MM.1S (cell line): Measurements from ENCODE around the gene ECSCR.

Experiments used
- DNase-seq: peaks from one replicate; pipeline ENCODE4 v3.0.0-alpha.2; 2015
- H2AFZ ChIP-seq: fragments of 300-600 bp; sonication (generic); 2 replicates; pipeline ENCODE4 v1.6.0; 2016; ENCODE audit warnings: antibody characterized with exemption, low read length
- H3F3A ChIP-seq: fragments of 300-600 bp; sonication (generic); 2 replicates; pipeline ENCODE4 v1.6.1; 2016; ENCODE audit warnings: mild to moderate bottlenecking, antibody characterized with exemption, low read length, moderate library complexity, mixed read lengths; ENCODE audit not compliant: insufficient read depth
- H3K27ac ChIP-seq: fragments of 300-600 bp; sonication (generic); 2 replicates; pipeline ENCODE4 v1.5.1; 2016; ENCODE audit warnings: mild to moderate bottlenecking, low read length
- H3K27me3 ChIP-seq: fragments of 300-600 bp; sonication (generic); replicated peaks from 2 replicates; pipeline ENCODE4 v1.6.0; 2016; ENCODE audit warnings: low read length; ENCODE audit not compliant: insufficient read depth
- H3K36me3 ChIP-seq: fragments of 300-600 bp; sonication (generic); replicated peaks from 2 replicates; pipeline ENCODE4 v1.6.1; 2016; ENCODE audit warnings: mild to moderate bottlenecking, low read length, mixed read lengths; ENCODE audit not compliant: insufficient read depth
- H3K4me1 ChIP-seq: fragments of 300-600 bp; sonication (generic); 2 replicates; pipeline ENCODE4 v1.6.1; 2016; ENCODE audit warnings: low read length, mixed read lengths
- H3K4me2 ChIP-seq: fragments of 300-600 bp; sonication (generic); 2 replicates; pipeline ENCODE4 v1.6.0; 2016; ENCODE audit warnings: low read depth, low read length
- H3K4me3 ChIP-seq: fragments of 300-600 bp; sonication (generic); 2 replicates; pipeline ENCODE4 v1.5.1; 2016; ENCODE audit warnings: low read length, mixed read lengths
- H3K79me2 ChIP-seq: fragments of 300-600 bp; sonication (generic); 2 replicates; pipeline ENCODE4 v1.6.1; 2016; ENCODE audit warnings: mixed run types, low read length, mixed read lengths
- H3K9ac ChIP-seq: fragments of 300-600 bp; sonication (generic); 2 replicates; pipeline ENCODE4 v1.6.1; 2016; ENCODE audit warnings: low read length, mixed read lengths
- H3K9me2 ChIP-seq: fragments of 300-600 bp; sonication (generic); replicated peaks from 2 replicates; pipeline ENCODE4 v1.6.1; 2016; ENCODE audit warnings: mild to moderate bottlenecking, low read length, mixed read lengths; ENCODE audit not compliant: insufficient read depth
- H3K9me3 ChIP-seq: fragments of 300-600 bp; sonication (generic); replicated peaks from 2 replicates; pipeline ENCODE4 v1.6.1; 2016; ENCODE audit warnings: mild to moderate bottlenecking, low read length, mixed read lengths; ENCODE audit not compliant: insufficient read depth
- H4K20me1 ChIP-seq: fragments of 300-600 bp; sonication (generic); 2 replicates; pipeline ENCODE4 v1.6.1; 2016; ENCODE audit warnings: mild to moderate bottlenecking, low read length, moderate library complexity, mixed read lengths; ENCODE audit not compliant: insufficient read depth
- CTCF ChIP-seq: fragments of 300-600 bp; sonication (generic); IDR thresholded peaks from 2 replicates; pipeline ENCODE4 v1.5.1; 2016; ENCODE audit warnings: antibody characterized with exemption, low read length, mixed read lengths
- EZH2 ChIP-seq: fragments of 300-600 bp; sonication (generic); optimal IDR thresholded peaks from 2 replicates; pipeline ENCODE3; 2017; ENCODE audit warnings: low read depth, mild to moderate bottlenecking, antibody characterized with exemption, low read length, mixed read lengths
- EZH2phosphoT487 ChIP-seq: fragments of 300-600 bp; sonication (generic); IDR thresholded peaks from 2 replicates; pipeline ENCODE4 v1.6.1; 2018; ENCODE audit warnings: antibody characterized with exemption, low read length

ECSCR gene

GRCh38 chr5:139475865-139476617 is 13.5 kb upstream of the ECSCR start:
- Histone ChIP-seq H3K27me3 (no peaks in the 10 kb centered on the region), H3K4me2 (no peak overlapping the region), H4K20me1 (no peaks in the 10 kb centered on the region), H3K9ac (no peak overlapping the region), H3K79me2 (no peaks in the 10 kb centered on the region), H3F3A (no peaks in the 10 kb centered on the region), H3K36me3 (no peaks in the 10 kb centered on the region), H3K4me1 (no peaks in the 10 kb centered on the region), H3K9me3 (no peaks in the 10 kb centered on the region), H3K9me2 (no peaks in the 10 kb centered on the region), H3K27ac (no peak overlapping the region), H2AFZ (no peak overlapping the region), H3K4me3 (no peak overlapping the region)
- no peak for DNase-seq
- TF ChIP-seq CTCF, result no peak
- no peak for TF ChIP-seq EZH2
- TF ChIP-seq EZH2phosphoT487, result no peak

- no peak overlapping the region for H3K4me3 ChIP-seq
- no peak overlapping the region for H3K9ac ChIP-seq
- H4K20me1 ChIP-seq, result no peaks in the 10 kb centered on the region
- no peak overlapping the region for H2AFZ ChIP-seq
- no peaks in the 10 kb centered on the region for H3K79me2 ChIP-seq
- TF ChIP-seq EZH2, result no peak
- TF ChIP-seq CTCF, result no peak
- TF ChIP-seq EZH2phosphoT487, result no peak
- no peak for DNase-seq
- no peaks in the 10 kb centered on the region for H3K9me3 ChIP-seq
- H3K36me3 ChIP-seq, result no peaks in the 10 kb centered on the region
- H3F3A ChIP-seq, result no peaks in the 10 kb centered on the region
- H3K4me1 ChIP-seq, result no peaks in the 10 kb centered on the region
- H3K27ac ChIP-seq, result no peak overlapping the region
- no peaks in the 10 kb centered on the region for H3K9me2 ChIP-seq
- no peaks in the 10 kb centered on the region for H3K27me3 ChIP-seq
- H3K4me2 ChIP-seq, result no peak overlapping the region
These were observed 12.6 kb upstream of the ECSCR start for GRCh38 chr5:139474890-139475791.

GRCh38 chr5:139473565-139473964 is 11.0 kb upstream of the ECSCR start:
- no peaks in the 10 kb centered on the region for H3F3A ChIP-seq
- H3K9ac ChIP-seq, result no peak overlapping the region
- H4K20me1 ChIP-seq, result no peaks in the 10 kb centered on the region
- no peaks in the 10 kb centered on the region for H3K9me3 ChIP-seq
- TF ChIP-seq CTCF (no peak), EZH2phosphoT487 (no peak), EZH2 (no peak)
- no peaks in the 10 kb centered on the region for H3K79me2 ChIP-seq
- H2AFZ ChIP-seq, result no peak overlapping the region
- no peaks in the 10 kb centered on the region for H3K36me3 ChIP-seq
- H3K4me2 ChIP-seq, result no peak overlapping the region
- no peak overlapping the region for H3K4me3 ChIP-seq
- no peaks in the 10 kb centered on the region for H3K27me3 ChIP-seq
- DNase-seq, result no peak
- H3K9me2 ChIP-seq, result no peaks in the 10 kb centered on the region
- H3K27ac ChIP-seq, result no peak overlapping the region
- H3K4me1 ChIP-seq, result no peaks in the 10 kb centered on the region
